ENCODE results near the gene KCMF1. TPM values are rescaled to one million over a fixed set of nuclear protein-coding genes. Genes with fewer than 3 reads are reported as not detected.

The KCMF1 gene
- total RNA-seq, 1 donor from 2014 or later, result 62.1 TPM

- DNase-seq (ENCODE audit: low spot score, unreplicated experiment), result no peak
- H3K36me3 Mint-ChIP-seq (ENCODE audit: insufficient read depth), result peaks cover 24% of the 10 kb centered on the region
- H3K4me3 Mint-ChIP-seq (ENCODE audit: low read depth), result no peak overlapping the region
- peaks cover 33% of the 10 kb centered on the region for H3K4me1 Mint-ChIP-seq (ENCODE audit: low read depth)
- H3K27me3 Mint-ChIP-seq, result no peaks in the 10 kb centered on the region
- TF ChIP-seq, protein P1, sequence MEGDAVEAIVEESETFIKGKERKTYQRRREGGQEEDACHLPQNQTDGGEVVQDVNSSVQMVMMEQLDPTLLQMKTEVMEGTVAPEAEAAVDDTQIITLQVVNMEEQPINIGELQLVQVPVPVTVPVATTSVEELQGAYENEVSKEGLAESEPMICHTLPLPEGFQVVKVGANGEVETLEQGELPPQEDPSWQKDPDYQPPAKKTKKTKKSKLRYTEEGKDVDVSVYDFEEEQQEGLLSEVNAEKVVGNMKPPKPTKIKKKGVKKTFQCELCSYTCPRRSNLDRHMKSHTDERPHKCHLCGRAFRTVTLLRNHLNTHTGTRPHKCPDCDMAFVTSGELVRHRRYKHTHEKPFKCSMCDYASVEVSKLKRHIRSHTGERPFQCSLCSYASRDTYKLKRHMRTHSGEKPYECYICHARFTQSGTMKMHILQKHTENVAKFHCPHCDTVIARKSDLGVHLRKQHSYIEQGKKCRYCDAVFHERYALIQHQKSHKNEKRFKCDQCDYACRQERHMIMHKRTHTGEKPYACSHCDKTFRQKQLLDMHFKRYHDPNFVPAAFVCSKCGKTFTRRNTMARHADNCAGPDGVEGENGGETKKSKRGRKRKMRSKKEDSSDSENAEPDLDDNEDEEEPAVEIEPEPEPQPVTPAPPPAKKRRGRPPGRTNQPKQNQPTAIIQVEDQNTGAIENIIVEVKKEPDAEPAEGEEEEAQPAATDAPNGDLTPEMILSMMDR (IDR thresholded peaks at IDR 0.05; ENCODE audit: unreplicated experiment), result no peak
- no peak overlapping the region for H3K27ac Mint-ChIP-seq
- peaks cover 3% of the 10 kb centered on the region for H3K9me3 Mint-ChIP-seq (ENCODE audit: low read depth)
Measured at GRCh38 chr2:84962917-84963316, 8.0 kb upstream of the KCMF1 start.

DNA sequence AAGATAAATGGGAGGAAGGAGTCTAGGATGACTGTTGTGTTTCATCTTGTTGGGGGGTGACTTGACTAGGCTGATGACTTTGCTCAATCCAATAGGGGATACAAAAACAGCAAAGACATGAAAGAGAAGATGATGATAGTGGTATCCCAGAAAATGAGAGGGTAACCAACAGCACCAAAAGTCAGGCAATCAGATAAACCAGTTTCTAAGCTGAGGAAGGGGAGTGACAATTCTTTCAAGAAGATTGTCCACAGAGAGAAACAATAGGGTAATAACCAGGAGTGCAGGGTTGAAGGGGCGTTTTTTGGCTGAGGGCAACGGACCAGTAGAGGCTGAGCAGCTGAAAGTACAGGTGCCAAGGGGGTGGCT, 7.7 kb upstream of the KCMF1 start:
- no peak for DNase-seq (ENCODE audit: low spot score, unreplicated experiment)
- peaks cover 24% of the 10 kb centered on the region for H3K36me3 Mint-ChIP-seq (ENCODE audit: insufficient read depth)
- H3K27ac Mint-ChIP-seq, result no peak overlapping the region
- H3K4me1 Mint-ChIP-seq (ENCODE audit: low read depth), result peaks cover 32% of the 10 kb centered on the region
- no peak overlapping the region for H3K4me3 Mint-ChIP-seq (ENCODE audit: low read depth)
- TF ChIP-seq, protein P1 (IDR thresholded peaks at IDR 0.05; ENCODE audit: unreplicated experiment), result no peak
- H3K27me3 Mint-ChIP-seq, result no peaks in the 10 kb centered on the region
- peaks cover 3% of the 10 kb centered on the region for H3K9me3 Mint-ChIP-seq (ENCODE audit: low read depth)

DNA sequence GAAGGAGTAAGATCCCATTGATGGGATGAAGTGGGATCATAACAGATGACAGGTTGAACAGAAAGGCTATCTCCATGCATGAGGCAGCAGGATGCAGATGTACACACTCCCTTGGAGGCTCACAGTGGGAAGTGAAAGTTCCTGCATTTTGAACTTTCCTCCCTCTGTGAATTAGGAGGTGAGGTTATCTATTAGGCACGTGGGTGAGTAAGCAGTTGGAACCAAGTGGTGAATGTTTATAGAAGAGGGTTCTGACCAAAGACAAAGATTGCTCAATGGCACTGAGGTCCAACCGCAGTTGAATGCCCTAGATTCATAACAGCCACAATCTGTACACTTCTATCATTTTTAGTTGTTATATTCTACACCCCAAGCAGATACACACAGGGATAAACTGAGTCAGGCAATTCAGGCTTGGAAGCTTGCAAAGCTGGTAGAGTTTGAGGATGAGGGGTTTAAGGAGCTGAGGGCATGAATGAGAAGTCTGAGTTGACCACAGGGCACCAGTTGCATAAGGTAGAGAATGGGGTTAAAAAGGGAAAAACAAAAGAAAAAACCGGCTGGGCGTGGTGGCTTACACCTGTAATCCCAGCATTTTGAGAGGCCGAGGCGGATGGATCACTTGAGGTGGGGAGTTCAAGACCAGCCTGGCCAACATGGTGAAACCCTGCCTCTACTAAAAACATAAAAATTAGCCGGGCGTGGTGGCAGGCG, 7.1 kb upstream of the KCMF1 start:
- no peaks in the 10 kb centered on the region for H3K27me3 Mint-ChIP-seq
- peaks cover 28% of the 10 kb centered on the region for H3K4me1 Mint-ChIP-seq (ENCODE audit: low read depth)
- H3K9me3 Mint-ChIP-seq (ENCODE audit: low read depth), result peaks cover 3% of the 10 kb centered on the region
- H3K27ac Mint-ChIP-seq, result no peak overlapping the region
- peaks cover 24% of the 10 kb centered on the region for H3K36me3 Mint-ChIP-seq (ENCODE audit: insufficient read depth)
- DNase-seq (ENCODE audit: low spot score, unreplicated experiment), result no peak
- H3K4me3 Mint-ChIP-seq (ENCODE audit: low read depth), result no peak overlapping the region
- TF ChIP-seq, protein P1 (IDR thresholded peaks at IDR 0.05; ENCODE audit: unreplicated experiment), result no peak

- no peak for DNase-seq (ENCODE audit: low spot score, unreplicated experiment)
- H3K4me3 Mint-ChIP-seq (ENCODE audit: low read depth), result no peak overlapping the region
- H3K27me3 Mint-ChIP-seq, result no peaks in the 10 kb centered on the region
- peaks cover 26% of the 10 kb centered on the region for H3K4me1 Mint-ChIP-seq (ENCODE audit: low read depth)
- no peak overlapping the region for H3K27ac Mint-ChIP-seq
- TF ChIP-seq, protein P1 (IDR thresholded peaks at IDR 0.05; ENCODE audit: unreplicated experiment), result no peak
- peaks cover 3% of the 10 kb centered on the region for H3K9me3 Mint-ChIP-seq (ENCODE audit: low read depth)
- H3K36me3 Mint-ChIP-seq (ENCODE audit: insufficient read depth), result peaks cover 24% of the 10 kb centered on the region
Measured at GRCh38 chr2:84964406-84965191, 6.4 kb upstream of the KCMF1 start.

GRCh38 chr2:84965192-84965516, 5.8 kb upstream of the KCMF1 start:
- H3K4me1 Mint-ChIP-seq (ENCODE audit: low read depth), result peaks cover 27% of the 10 kb centered on the region

More at GRCh38 chr2:84965192-84965516, 5.8 kb upstream of the KCMF1 start:
- H3K27me3 Mint-ChIP-seq, result no peaks in the 10 kb centered on the region
- H3K36me3 Mint-ChIP-seq (ENCODE audit: insufficient read depth), result peaks cover 24% of the 10 kb centered on the region
- DNase-seq (ENCODE audit: low spot score, unreplicated experiment), result no peak
- no peak overlapping the region for H3K4me3 Mint-ChIP-seq (ENCODE audit: low read depth)
- TF ChIP-seq, protein P1 (IDR thresholded peaks at IDR 0.05; ENCODE audit: unreplicated experiment), result no peak
- peaks cover 3% of the 10 kb centered on the region for H3K9me3 Mint-ChIP-seq (ENCODE audit: low read depth)
- no peak overlapping the region for H3K27ac Mint-ChIP-seq
